COR-L47 (cell line): ENCODE results near the gene AKR1C8.
"Not testable (repeated sequence)": the region's sequence is repeated elsewhere in the genome, so short reads cannot be mapped to it uniquely, and the experiment has no call there.

Experiments used
- DNase-seq: peaks from one replicate; lab custom pipeline; 2025; lab: John Stamatoyannopoulos, UW

AKR1C8 gene

DNA sequence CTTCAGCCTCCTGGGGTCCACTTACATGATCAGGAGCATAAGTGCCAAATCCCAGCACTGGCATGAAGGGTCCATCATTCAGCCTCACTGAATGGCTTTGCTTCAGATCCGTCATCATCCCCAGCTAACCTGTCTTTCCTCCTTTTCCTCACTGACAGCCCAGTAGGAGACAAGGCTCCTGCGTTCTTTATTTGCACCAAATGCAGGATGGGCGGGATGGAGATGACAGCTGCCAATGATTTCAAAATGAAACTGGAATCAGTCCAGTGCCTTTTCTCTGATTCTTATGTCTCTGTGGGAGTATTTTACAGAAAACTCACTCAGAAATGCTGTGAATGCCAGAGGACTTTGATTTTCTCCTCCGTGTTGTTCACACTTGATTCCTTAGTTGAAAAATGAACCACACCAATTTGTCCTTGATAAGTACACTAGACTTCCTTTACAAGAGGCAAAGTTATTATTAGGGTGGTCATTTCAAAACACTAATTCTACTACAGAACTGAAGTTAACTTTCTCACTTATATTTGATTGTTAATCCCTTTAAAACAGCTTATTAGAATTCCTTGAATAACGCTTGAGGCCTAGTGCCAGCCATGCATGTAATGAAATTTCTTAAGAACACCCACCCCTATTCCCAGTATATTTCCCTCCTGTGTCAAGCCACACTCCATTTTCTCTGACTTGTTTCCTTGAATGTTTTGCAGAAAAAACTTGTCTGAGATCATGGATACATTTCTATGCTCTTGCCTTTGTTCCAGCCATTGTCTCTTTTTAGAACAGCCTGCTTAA is at the start of gene AKR1C8:
Gene AKR1C8 (minus strand): TSS at position 164 of the 789 bp plus-strand sequence. CDS start 46 bp downstream, at position 118.
- no peak for DNase-seq

DNA sequence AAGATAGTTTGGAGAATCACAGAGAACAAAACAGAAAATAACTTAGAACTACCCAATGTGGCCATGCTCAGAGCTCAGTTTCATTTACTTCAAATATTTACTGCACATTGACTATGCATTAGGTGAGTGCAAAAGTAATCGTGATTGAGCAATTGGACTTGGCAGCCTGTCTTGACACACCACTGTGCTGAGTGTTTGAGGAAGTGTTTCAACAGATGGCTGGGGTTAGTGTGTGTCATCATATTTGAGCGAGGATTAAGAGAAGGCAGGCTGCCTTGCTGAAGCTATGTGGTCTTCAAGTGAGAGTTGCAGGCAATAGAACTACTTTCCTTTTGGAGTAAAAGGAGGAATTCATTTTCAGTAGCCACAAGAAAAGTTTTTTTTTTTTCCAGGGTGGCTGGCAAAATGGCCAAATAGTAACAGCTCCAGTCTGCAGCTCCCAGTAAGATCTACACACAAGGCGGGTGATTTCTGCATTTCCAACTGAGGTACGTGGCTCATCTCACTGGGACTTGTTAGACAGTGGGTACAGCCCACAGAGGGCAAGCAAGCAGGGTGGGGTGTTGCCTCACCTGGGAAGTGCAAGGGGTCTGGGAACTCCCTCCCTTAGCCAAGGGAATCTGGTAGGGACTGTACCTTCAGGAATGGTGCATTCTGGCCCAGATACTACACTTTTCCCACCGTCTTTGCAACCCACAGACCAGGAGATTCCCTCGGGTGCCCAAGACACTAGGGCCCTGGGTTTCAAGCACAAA is 49.3 kb upstream of the AKR1C8 start:
- DNase-seq, result no peak

DNA sequence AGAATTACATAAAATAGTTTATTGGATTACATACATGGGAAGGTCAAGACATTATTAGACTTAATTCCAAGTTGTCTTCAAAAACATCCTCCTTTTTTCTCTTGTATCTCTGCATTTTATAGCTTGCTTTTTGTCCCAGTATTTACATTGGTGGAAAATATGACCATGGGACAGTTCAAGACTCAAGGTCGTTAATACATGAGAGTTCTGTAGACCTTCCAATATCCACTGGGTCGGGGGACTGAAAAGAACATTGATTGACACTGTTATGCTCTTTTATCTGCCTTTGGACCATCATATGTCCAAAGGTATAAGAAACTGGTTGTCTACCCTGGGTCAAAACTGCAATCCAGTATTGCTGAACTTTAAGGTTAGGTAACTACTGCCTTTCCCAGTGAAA is 48.4 kb upstream of the AKR1C8 start:
- DNase-seq, result no peak

DNA sequence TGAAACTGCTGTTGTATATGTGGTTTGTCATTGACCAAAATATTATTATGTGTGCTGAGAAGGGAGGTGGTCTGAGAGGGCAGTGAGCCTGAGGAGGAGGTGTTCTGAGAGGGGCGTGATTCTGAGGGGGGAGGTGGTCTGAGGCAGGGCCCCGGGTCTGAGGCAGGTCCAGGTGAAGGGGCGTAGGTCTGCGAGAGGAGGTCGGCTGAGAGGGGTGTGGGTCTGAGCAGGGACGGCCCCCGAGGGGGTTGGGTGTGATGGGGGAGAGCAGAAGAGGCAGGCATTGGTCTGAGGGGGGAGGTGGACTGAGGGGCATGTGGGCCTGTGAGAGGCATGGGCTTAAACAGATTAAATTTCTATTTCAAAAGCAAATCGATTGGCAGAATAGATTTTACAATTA is 44.1 kb upstream of the AKR1C8 start:
- DNase-seq, result no peak

DNA sequence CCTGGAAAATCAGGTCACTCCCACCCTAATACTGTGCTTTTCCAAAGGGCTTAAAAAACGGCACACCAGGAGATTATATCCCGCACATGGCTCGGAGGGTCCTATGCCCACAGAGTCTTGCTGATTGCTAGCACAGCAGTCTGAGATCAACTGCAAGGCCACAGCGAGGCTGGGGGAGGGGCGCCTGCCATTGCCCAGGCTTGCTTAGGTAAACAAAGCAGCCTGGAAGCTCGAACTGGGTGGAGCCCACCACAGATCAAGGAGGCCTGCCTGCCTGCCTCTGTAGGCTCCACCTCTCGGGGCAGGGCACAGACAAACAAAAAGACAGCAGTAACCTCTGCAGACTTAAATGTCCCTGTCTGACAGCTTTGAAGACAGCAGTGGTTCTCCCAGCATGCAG is 38.0 kb upstream of the AKR1C8 start:
- DNase-seq, result not testable (repeated sequence)

DNA sequence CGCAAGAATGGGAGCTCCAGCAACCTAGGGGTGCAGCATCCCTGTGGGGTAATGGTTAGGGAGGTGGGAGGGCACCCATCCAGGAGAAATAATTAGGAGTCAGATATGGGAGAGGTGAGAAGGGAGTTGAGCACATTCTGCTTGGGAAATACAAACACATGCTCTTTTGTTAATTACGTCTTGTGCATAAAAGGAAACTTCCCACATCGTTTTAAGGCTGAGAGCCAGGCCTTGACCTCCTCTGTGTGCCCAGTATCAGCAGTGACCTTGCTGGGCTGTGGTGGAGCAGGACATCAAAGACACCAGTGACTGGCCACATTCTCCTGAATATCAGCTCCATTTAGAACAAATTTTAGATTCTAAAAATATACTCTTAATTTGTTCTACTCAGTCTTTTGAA is 34.3 kb upstream of the AKR1C8 start:
- no peak for DNase-seq

DNA sequence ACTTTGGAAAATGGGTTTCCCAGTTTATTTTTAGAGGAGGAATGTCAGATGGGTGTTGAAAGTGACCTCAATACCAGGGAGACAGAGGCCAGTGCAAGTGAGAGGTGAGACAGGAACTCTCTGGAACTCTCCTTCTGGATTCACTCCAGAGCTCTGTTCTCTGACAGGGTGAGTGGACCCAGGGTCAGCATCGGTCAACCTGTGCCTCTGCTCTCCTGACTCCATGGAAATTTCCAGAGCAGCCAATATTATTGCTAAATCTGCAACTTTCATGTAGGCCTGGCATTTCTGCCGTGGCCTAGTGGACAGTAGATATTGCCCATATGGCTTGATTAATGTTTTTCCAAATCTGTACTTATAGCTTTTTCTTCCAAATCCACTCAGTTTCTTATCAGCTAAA is 31.9 kb upstream of the AKR1C8 start:
- DNase-seq, result no peak

DNA sequence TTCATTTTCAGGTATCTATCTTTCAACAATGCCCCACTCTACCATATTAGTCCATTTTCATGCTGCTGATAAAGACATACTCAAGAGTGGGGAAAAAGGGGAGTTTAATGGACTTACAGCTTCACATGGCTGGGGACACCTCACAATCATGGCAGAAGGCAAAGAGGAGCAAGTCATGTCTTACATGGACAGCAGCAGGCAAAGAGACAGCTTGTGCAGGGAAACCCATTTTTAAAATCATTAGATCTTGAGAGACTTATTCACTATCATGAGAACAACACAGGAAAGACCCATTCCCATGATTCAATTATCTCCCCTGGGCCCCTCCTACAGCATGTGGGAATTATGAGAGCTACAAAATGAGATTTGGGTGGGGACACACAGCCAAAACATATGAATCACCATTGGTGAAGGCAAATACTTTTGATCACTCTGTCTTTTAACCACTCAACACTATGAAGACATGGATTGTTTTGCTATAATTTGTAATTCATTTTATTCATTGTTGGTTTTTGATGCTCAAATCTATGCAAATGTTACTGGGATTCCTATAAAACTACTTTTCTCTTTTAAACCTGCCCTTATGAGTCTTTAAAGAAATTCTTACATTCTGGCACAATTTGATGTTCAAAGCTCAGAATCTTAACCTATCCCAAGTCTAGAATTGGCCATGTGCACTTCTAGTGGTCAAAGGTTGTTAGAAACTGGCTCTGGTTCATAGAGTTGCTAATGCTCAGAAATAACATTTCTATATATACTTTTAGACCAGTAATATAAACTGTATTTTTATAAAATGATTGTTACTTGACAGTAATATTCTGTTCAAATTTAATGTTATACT is 27.0 kb upstream of the AKR1C8 start:
- DNase-seq, result no peak

DNA sequence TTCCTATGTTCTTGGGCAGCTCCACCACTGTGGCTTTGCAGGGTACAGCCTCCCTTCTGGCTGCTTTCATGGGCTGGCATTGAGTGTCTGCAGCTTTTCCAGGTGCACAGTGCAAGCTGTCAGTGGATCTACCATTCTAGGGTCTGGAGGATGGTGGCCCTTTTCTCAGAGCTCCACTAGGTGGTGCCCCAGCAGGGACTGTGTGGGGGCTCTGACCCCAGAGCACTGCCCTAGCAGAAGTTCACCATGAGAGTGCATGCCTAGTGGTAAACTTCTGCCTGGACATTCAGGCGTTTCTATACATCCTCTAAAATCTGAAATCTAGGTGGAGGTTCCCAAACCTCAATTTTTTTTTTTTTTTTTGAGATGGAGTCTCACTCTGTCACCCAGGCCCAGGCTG is 25.3 kb upstream of the AKR1C8 start:
- DNase-seq, result not testable (repeated sequence)

DNA sequence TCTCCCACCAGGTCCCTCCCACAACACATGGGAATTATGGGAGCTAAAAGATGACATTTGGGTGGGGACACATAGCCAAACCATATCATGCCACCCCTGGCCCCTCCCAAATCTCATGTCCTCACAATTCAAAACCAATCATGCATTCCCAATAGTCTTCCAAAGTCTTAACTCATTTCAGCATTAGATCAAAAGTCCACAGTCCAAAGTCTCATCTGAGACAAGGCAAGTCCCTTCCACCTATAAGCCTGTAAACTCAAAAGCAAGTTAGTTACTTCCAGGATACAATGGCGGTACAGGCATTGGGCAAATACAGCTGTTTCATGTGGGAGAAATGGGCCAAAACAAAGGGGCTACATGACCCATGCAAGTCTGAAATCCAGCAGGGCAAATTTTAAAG is 24.8 kb upstream of the AKR1C8 start:
- not testable (repeated sequence) for DNase-seq

DNA sequence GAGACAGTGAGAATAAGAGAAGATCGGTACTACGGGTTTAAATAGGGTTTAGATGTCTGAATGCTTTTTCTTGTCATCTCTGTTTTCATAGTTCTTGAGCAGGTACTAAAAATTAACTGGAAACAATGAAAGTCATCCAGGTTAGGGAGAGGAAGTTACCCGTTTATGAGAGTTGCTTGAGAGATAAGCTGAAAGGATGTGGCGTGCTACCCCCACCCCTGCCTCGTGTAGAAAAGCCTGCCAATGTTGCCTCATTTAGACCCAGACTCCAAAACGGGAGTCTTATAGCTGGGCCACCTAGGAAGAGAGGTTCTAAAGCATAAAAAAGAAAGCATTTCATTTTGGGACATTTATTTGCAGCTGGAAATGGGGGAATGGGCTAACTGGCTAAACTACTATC is 21.8 kb upstream of the AKR1C8 start:
- no peak for DNase-seq

DNA sequence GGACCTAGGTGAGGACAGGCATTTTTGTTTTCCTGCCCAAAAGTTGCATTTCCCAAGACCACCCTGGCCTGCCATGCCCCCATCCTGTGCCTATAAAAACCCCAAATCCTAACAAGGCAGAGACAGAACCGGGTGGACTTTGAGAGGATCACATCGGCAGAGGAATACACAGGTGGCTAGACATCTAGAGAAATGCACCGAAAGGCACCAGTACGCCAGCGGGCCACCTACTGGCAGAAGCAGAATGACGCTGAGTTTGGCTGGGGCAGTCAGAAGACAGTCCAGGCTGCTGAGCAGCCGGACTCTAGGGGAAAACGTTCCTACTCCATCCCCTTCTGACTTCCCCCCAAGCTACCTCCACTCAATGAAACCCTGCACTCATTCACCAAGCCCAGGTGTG is 14.4 kb upstream of the AKR1C8 start:
- DNase-seq, result no peak

DNA sequence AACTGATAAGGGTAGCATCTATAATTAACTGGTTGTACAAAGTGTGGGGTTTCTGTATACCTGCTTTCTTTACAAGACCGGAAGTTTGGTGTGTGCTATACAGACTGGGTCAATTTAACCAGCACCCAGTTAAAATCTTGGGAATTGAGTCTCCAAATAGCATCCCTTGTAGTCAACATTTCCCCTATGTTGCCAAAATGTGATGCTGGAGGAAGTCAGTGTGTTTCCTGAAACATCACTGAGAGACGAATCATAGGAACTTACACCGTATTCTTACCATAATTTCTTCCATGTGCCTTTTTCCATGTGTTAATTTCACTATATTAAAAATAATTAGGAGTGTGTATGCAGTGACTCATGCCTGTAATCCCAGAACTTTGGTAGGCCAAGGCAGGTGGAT is 13.4 kb upstream of the AKR1C8 start:
- no peak for DNase-seq

DNA sequence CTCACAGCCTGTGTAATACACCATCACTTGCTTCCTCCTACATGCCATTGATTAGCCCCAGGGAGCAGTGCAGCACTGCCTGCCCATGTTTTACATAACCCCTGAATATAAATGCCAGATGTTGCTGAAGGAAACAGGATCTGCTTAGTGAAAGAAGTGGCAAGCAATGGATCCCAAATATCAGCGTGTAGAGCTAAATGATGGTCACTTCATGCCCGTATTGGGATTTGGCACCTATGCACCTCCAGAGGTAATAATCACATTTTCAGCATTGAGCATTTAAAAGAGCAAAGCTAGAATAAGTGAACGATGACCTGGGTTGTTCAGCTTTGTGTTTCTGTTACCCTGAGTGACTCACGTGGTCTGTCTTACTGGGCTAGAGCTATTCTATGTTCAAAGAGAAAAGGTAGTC is 11.8 kb upstream of the AKR1C8 start, which contains the start of gene AKR1C4:
Gene AKR1C4 (plus strand): TSS at position 136 of the 412 bp plus-strand sequence. CDS start 31 bp downstream, at position 167.
- DNase-seq, result no peak

DNA sequence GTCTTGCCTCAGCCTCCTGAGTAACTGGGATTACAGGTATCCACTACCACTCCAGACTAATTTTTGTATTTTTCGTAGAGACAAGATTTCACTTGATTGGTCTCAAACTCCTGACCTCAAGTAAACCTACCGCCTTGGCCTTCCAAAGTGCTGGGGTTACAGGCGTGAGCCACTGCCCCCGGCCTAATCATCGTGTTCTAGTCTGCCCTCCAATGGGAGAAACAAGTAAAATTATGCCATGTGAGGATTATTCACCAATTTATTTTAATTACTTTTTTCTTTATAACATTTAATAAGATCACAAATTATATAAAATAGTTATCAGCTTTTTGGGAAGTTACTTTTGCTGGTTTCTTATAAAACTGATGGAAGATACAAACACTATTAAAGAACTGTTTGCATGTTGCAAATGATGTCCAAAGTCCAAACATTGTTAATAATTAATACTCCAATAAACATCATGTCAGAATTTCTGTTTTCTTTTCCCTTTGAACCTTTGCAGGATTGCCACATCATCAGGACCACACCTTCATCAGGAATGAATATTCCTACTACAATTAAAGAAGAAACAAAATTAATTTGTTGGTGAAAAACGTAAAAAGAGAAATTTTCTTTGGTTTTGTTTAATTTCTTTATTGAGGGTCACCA is 10.9 kb upstream of the AKR1C8 start:
- DNase-seq, result no peak

DNA sequence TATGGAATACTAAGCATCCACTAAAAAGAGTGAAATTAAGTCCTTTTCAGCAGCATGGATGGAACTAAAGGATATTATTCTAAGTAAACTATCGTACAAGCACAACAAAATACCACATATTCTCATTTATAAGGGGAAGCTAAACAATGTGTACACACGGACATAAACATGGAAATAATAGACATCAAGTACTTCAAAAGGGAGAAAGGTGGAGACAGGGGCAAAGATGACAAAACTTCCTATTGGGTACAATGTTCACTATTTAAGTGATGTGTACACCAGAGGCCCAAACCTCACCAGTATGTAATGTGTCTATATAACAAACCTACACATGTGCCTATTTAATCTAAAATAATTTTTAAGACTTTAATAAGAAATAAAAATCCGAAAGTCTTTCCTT is 9.5 kb upstream of the AKR1C8 start:
- no peak for DNase-seq

DNA sequence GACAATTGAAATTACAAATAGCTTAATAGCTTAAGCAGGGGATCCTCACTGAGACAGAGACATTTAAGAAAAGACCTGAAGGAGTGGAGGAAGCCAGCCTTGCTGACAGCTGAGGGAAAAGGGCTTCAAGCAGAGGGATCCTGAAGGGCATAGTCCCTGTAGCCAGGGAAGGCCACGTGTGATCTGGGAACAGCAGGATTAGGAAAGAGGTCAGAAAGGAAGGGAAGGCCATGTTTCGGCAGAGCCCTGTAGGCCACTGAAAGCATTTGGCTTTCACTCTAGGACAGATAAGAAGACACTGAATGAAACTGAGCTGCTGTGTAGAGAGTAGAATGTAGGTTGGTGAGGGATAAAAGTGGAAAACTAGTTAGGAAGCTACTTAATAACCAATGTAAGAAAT is 3.4 kb upstream of the AKR1C8 start:
- no peak for DNase-seq

DNA sequence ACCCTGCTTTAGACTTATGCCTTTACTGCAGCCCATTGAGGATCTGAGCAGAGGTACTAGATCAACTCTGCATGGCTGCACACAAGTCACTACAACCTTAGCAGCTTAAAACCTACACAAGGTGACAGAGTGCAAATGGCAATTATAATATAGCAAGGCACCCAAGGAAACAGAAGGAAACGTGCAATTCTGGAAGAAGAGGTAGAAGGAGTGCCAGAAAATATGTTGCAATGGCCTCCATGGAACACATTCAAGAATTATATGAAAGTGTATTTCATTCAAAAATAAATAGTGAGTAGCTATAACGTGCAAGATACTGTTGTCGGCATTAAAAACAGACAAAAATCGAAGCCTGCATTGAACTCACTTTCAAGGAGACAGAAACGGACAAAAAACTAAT is 2.9 kb upstream of the AKR1C8 start:
- no peak for DNase-seq

DNA sequence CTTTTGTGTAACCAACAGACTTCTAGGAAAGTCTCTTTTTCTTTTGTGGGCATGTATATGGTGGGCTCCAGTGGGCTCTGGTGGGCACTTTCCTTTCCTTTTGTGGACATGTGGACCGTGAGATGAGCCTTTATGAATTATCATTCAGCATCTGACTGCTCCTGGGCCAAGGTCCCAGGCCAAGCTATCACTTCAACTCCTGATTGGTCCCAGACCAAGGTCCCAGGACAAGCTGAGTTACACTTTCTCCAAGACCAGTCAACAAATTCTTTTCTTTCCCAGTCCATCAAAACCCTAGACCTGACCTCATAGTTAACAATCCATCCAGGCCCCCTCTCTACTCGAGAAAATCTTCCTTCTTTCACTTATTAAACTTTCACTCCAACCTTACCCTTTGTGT is 1.0 kb downstream of the AKR1C8 start:
- DNase-seq, result no peak

DNA sequence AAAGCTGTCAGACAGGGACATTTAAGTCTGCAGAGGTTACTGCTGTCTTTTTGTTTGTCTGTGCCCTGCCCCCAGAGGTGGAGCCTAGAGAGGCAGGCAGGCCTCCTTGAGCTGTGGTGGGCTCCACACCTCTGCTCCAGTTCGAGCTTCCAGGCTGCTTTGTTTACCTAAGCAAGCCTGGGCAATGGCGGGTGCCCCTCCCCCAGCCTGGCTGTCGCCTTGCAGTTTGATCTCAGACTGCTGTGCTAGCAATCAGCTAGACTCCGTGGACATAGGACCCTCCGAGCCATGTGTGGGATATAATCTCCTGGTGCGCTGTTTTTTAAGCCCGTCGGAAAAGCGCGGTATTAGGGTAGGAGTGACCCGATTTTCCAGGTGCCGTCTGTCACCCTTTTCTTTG is 4.4 kb downstream of the AKR1C8 start:
- not testable (repeated sequence) for DNase-seq

DNA sequence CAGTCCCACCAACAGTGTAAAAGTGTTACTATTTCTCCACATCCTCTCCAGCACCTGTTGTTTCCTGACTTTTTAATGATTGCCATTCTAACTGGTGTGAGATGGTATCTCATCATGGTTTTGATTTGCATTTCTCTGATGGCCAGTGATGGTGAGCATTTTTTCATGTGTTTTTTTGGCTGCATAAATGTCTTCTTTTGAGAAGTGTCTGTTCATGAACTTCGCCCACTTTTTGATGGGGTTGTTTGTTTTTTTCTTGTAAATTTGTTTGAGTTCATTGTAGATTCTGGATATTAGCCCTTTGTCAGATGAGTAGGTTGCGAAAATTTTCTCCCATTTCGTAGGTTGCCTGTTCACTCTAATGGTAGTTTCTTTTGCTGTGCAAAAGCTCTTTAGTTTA is 9.4 kb downstream of the AKR1C8 start:
- DNase-seq, result not testable (repeated sequence)

DNA sequence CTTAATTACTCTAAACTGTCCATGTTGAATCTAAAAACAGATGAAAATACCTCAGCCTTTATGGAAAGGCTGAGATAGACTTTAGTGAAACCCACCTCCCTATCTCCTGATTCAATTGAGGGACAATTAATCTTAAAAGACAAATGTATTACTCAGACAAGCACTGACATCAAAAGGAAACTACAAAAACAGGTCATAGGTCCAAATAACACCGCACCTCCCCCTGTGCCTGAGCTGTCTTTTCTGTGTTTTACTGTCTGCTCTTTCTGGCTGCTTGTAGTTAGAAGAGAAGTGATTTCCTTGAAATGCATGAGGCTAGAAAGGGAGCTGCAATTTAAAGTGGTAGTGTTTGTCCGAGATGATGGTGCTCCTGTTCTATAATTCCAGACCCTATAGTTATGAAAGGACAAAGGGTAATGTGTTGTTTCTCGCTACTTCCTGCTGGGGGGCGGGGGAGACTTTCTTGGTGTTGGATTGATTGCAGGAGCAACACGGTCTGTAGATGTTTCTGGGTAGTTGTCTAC is 16.0 kb downstream of the AKR1C8 start:
- DNase-seq, result no peak
